Ishikawa (cell line): ENCODE measurements around the gene SLC35A5.

Experiments
- CEBPB ChIP-seq: IDR thresholded peaks from 2 replicates; pipeline ENCODE4 v1.6.1; 2012
- CREB1 ChIP-seq: IDR thresholded peaks from 2 replicates; pipeline ENCODE4 v1.6.1; 2012; ENCODE audit warnings: low read depth
- EGR1 ChIP-seq: IDR thresholded peaks from 2 replicates; pipeline ENCODE4 v1.6.1; 2012
- EP300 ChIP-seq: IDR thresholded peaks from 2 replicates; pipeline ENCODE4 v1.6.1; 2012; ENCODE audit warnings: borderline replicate concordance
- FOXM1 ChIP-seq: IDR thresholded peaks from 2 replicates; pipeline ENCODE4 v1.6.1; 2012; ENCODE audit warnings: low read depth, borderline replicate concordance
- NFIC ChIP-seq: IDR thresholded peaks from 2 replicates; pipeline ENCODE4 v1.6.1; 2012
- RAD21 ChIP-seq: IDR thresholded peaks from 2 replicates; pipeline ENCODE4 v1.6.1; 2012; ENCODE audit warnings: low read depth
- TAF1 ChIP-seq: IDR thresholded peaks from 2 replicates; pipeline ENCODE4 v1.6.1; 2012; ENCODE audit warnings: low read depth, mild to moderate bottlenecking
- TCF12 ChIP-seq: IDR thresholded peaks from 2 replicates; pipeline ENCODE4 v1.6.1; 2012; ENCODE audit warnings: low read depth
- TEAD4 ChIP-seq: IDR thresholded peaks from 2 replicates; pipeline ENCODE4 v1.6.1; 2012
- YY1 ChIP-seq: IDR thresholded peaks from 2 replicates; pipeline ENCODE4 v1.6.1; 2012; ENCODE audit warnings: low read depth
- ZBTB7A ChIP-seq: IDR thresholded peaks from 2 replicates; pipeline ENCODE4 v1.6.1; 2012; ENCODE audit warnings: low read depth
- TF ChIP-seq, protein P1 (sequence below): IDR thresholded peaks from 2 replicates; pipeline ENCODE4 v1.6.1; 2012; ENCODE audit warnings: low read depth, mild to moderate bottlenecking
- TF ChIP-seq, protein P2 (sequence below): IDR thresholded peaks from 2 replicates; pipeline ENCODE4 v1.6.1; 2012
- TF ChIP-seq, protein P3 (sequence below): IDR thresholded peaks from 2 replicates; pipeline ENCODE4 v1.6.1; 2012

Gene SLC35A5

DNA sequence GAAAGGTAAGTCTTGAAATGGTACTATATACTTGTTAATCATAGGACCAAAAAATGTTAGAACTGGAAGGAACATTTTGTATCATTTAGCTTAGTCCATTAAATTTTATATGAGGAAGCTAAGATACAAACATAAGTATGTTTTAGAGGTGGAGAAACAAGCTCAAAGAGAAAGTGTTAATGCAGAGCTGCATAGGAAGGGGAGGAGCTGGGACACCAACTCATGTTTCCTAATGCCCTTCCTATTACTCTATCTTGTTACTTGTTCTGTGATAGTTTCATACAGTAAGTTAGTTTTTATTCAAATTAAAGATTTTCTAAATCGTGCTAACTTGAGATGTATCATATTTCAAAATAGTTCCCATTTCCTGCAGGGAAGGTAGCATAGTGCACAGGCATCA, 7.4 kb downstream of the SLC35A5 start:
- TF ChIP-seq ZBTB7A, result no peak

DNA sequence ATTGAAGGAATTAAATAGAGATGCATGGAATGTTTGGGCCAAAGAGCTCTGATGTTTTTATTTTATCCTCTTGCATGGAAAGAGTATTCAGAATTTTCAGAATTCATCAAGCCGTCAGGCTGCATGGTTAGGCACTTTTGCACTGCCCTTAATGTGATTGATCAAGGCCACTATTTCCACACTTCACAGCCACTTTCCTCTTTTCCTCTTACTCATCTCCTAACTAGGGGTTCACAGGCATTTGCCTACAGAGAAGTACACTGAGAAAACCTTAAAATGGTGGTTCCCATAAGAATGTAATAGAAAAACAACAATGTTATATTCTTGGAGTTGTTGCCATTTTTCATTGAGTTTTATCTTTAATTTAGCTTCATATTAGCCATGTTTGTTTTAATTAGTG, 10.9 kb downstream of the SLC35A5 start:
- TF ChIP-seq TAF1, result no peak
- TF ChIP-seq, protein P1, sequence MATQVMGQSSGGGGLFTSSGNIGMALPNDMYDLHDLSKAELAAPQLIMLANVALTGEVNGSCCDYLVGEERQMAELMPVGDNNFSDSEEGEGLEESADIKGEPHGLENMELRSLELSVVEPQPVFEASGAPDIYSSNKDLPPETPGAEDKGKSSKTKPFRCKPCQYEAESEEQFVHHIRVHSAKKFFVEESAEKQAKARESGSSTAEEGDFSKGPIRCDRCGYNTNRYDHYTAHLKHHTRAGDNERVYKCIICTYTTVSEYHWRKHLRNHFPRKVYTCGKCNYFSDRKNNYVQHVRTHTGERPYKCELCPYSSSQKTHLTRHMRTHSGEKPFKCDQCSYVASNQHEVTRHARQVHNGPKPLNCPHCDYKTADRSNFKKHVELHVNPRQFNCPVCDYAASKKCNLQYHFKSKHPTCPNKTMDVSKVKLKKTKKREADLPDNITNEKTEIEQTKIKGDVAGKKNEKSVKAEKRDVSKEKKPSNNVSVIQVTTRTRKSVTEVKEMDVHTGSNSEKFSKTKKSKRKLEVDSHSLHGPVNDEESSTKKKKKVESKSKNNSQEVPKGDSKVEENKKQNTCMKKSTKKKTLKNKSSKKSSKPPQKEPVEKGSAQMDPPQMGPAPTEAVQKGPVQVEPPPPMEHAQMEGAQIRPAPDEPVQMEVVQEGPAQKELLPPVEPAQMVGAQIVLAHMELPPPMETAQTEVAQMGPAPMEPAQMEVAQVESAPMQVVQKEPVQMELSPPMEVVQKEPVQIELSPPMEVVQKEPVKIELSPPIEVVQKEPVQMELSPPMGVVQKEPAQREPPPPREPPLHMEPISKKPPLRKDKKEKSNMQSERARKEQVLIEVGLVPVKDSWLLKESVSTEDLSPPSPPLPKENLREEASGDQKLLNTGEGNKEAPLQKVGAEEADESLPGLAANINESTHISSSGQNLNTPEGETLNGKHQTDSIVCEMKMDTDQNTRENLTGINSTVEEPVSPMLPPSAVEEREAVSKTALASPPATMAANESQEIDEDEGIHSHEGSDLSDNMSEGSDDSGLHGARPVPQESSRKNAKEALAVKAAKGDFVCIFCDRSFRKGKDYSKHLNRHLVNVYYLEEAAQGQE, result no peak
- TF ChIP-seq RAD21, result no peak
- no peak for TF ChIP-seq TEAD4
- TF ChIP-seq YY1, result no peak
- TF ChIP-seq CEBPB, result no peak

DNA sequence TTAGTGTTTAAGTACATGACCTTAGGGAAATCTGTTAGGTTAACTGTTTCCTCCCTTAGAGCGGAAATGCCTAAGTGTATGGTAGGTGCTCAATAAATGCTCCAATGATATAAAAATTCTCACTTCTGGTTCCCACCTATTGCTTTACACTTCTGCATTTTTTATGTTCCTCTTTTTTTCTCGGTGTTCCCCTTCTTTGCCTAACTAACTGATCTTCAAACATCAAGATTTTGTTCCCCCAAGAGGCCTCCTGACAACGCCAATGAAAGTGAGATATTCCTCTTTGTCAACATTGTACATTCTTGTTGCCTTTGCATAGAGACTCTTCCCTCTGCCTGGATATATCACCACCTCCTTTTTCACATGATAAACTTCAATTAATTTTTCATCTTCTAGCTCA, 17.4 kb downstream of the SLC35A5 start:
- no peak for TF ChIP-seq TEAD4

DNA sequence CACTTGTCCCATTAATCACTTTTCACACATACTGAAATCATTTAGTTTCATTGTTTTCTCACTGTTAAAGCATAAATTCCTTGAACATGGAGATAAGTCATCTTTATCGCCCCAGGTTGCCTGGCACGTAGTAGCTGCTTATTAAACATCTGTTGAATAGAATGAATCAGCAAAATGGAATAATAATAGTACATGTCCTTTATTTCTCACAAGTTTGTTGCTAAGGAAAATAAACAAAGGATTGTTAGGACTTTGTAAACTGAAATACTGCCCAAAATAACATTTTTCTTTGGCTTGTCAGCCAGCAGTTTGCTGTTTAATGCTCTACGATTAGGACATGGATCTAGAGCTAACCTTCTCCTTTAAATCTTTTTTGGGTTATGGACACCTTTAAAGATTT, 17.9 kb downstream of the SLC35A5 start:
- TF ChIP-seq EP300, result no peak
- TF ChIP-seq TEAD4, result no peak
- TF ChIP-seq CEBPB, result no peak
- TF ChIP-seq, protein P1, result no peak
- no peak for TF ChIP-seq NFIC
- TF ChIP-seq, protein P2, sequence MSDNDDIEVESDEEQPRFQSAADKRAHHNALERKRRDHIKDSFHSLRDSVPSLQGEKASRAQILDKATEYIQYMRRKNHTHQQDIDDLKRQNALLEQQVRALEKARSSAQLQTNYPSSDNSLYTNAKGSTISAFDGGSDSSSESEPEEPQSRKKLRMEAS, result no peak
- TF ChIP-seq, protein P3, sequence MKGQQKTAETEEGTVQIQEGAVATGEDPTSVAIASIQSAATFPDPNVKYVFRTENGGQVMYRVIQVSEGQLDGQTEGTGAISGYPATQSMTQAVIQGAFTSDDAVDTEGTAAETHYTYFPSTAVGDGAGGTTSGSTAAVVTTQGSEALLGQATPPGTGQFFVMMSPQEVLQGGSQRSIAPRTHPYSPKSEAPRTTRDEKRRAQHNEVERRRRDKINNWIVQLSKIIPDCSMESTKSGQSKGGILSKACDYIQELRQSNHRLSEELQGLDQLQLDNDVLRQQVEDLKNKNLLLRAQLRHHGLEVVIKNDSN, result no peak
- no peak for TF ChIP-seq YY1
- TF ChIP-seq RAD21, result no peak
- no peak for TF ChIP-seq CREB1

DNA sequence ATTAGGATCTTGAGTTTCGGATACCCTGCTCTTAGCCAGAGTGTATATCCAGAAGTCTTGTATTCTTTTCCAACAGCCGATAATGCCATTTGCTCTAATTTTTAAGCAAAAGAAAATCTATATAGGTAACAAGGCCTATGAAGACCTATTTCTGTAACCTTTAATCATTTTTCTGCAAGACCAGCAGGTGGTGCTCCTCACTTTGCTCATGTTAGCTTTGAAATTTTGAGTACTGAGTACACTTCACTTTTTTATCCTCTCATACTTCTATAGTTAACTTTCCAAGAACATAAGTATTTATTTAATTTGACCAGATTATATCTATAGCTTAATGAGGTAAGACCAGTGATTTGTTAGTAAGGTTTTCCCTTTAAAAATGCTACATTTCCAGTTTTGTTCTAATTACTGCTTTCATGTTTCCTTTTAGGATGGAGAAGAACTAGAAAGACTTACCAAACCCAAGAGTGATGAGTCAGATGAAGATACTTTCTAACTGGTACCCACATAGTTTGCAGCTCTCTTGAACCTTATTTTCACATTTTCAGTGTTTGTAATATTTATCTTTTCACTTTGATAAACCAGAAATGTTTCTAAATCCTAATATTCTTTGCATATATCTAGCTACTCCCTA, 20.5 kb downstream of the SLC35A5 start:
- TF ChIP-seq CEBPB (no peak), RAD21 (peak; percentile 77)
- TF ChIP-seq, protein P2, result no peak

DNA sequence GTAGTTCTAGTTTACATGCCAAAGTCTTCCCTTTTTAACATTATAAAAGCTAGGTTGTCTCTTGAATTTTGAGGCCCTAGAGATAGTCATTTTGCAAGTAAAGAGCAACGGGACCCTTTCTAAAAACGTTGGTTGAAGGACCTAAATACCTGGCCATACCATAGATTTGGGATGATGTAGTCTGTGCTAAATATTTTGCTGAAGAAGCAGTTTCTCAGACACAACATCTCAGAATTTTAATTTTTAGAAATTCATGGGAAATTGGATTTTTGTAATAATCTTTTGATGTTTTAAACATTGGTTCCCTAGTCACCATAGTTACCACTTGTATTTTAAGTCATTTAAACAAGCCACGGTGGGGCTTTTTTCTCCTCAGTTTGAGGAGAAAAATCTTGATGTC, 21.3 kb downstream of the SLC35A5 start:
- TF ChIP-seq TEAD4 (no peak), CREB1 (no peak), FOXM1 (no peak)
- TF ChIP-seq, protein P3, result no peak

DNA sequence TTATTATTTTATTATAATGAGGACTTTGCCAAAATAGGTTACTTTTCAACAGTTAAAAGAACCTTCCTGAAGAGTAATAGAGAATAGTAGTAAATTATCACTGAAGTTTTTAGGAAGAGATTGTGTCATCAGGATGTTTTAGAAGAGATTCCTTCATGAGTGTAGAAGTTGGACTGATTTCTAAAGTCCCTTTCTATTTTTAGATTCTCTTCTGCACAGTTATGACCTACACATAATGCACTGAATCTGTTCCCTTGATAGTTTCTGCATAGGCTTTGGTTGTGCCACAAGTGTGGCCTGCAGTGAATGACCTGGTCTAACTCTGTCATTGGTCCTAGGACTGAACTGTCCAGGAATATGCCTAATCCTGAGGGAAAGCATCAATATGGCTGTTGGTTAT, 23.9 kb downstream of the SLC35A5 start:
- TF ChIP-seq FOXM1 (no peak), RAD21 (no peak), EGR1 (no peak), TEAD4 (no peak), CREB1 (no peak), YY1 (no peak), NFIC (no peak), CEBPB (no peak), EP300 (no peak), ZBTB7A (no peak), TAF1 (no peak), TCF12 (no peak)
- TF ChIP-seq, protein P1, result no peak
- TF ChIP-seq, protein P2, result no peak
- TF ChIP-seq, protein P3, result no peak
